ENCODE results near the gene TMEM201.

TMEM201 gene

GRCh38 chr1:9659328-9659727, 70.6 kb downstream of the TMEM201 start:
- Histone ChIP-seq H3K9me2 (replicated peaks; ENCODE audit: insufficient read depth, low read length) (no peaks in the 10 kb centered on the region), H3K4me3 (ENCODE audit: low read length) (no peak overlapping the region), H3K79me2 (ENCODE audit: low read length) (no peaks in the 10 kb centered on the region), H3K27ac (ENCODE audit: low read length) (no peak overlapping the region), H3K9ac (ENCODE audit: low read length) (no peak overlapping the region), H3K36me3 (replicated peaks; ENCODE audit: insufficient read depth, low read length) (no peaks in the 10 kb centered on the region), H3F3A (ENCODE audit: insufficient read depth, low read length) (no peaks in the 10 kb centered on the region), H3K4me2 (ENCODE audit: low read depth, low read length) (no peak overlapping the region), H3K27me3 (replicated peaks; ENCODE audit: insufficient read depth, low read length) (peaks cover 83% of the 10 kb centered on the region), H3K9me3 (replicated peaks; ENCODE audit: insufficient read depth, low read length) (no peaks in the 10 kb centered on the region), H4K20me1 (ENCODE audit: insufficient read depth, low read length) (no peaks in the 10 kb centered on the region), H3K4me1 (ENCODE audit: low read length) (no peaks in the 10 kb centered on the region), H2AFZ (ENCODE audit: low read length) (no peak overlapping the region)
- TF ChIP-seq EZH2 (optimal IDR thresholded peaks at IDR 0.05; ENCODE audit: low read depth, low read length) (no peak), EZH2phosphoT487 (IDR thresholded peaks at IDR 0.05; ENCODE audit: low read length) (no peak)
- TF ChIP-seq, protein P1, sequence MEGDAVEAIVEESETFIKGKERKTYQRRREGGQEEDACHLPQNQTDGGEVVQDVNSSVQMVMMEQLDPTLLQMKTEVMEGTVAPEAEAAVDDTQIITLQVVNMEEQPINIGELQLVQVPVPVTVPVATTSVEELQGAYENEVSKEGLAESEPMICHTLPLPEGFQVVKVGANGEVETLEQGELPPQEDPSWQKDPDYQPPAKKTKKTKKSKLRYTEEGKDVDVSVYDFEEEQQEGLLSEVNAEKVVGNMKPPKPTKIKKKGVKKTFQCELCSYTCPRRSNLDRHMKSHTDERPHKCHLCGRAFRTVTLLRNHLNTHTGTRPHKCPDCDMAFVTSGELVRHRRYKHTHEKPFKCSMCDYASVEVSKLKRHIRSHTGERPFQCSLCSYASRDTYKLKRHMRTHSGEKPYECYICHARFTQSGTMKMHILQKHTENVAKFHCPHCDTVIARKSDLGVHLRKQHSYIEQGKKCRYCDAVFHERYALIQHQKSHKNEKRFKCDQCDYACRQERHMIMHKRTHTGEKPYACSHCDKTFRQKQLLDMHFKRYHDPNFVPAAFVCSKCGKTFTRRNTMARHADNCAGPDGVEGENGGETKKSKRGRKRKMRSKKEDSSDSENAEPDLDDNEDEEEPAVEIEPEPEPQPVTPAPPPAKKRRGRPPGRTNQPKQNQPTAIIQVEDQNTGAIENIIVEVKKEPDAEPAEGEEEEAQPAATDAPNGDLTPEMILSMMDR (IDR thresholded peaks at IDR 0.05; ENCODE audit: low read length): no peak
- DNase-seq: no peak

DNA sequence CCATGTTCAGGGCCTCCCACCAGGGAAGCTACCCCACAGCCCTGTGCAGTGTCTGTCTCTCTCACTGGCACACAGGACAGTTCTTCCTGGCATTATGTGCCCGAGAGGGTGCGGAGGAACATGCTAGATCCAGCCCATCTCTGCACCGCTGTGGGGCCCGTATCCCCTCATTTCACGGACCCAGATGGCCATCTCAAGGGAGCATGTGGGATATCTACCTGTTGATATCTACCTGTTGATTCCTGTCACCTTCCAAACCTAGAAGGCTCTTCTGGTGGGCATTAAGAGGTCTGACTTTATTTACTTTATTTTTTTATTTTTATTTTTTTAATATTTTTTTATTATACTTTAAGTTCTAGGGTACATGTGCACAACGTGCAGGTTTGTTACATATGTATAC, 74.5 kb downstream of the TMEM201 start:
- H3K27ac ChIP-seq (ENCODE audit: low read length): no peak overlapping the region
- no peak for TF ChIP-seq EZH2 (optimal IDR thresholded peaks at IDR 0.05; ENCODE audit: low read depth, low read length)
- TF ChIP-seq, protein P1 (IDR thresholded peaks at IDR 0.05; ENCODE audit: low read length): no peak
- H3K9me3 ChIP-seq (replicated peaks; ENCODE audit: insufficient read depth, low read length): no peaks in the 10 kb centered on the region

More for the DNA sequence above, 74.5 kb downstream of the TMEM201 start:
- Histone ChIP-seq H3K4me3 (ENCODE audit: low read length) (no peak overlapping the region), H3K4me2 (ENCODE audit: low read depth, low read length) (no peak overlapping the region), H3K9ac (ENCODE audit: low read length) (no peak overlapping the region), H3K4me1 (ENCODE audit: low read length) (no peaks in the 10 kb centered on the region), H2AFZ (ENCODE audit: low read length) (no peak overlapping the region), H3K9me2 (replicated peaks; ENCODE audit: insufficient read depth, low read length) (no peaks in the 10 kb centered on the region), H3K27me3 (replicated peaks; ENCODE audit: insufficient read depth, low read length) (peaks cover 73% of the 10 kb centered on the region), H3K79me2 (ENCODE audit: low read length) (no peaks in the 10 kb centered on the region), H4K20me1 (ENCODE audit: insufficient read depth, low read length) (no peaks in the 10 kb centered on the region), H3K36me3 (replicated peaks; ENCODE audit: insufficient read depth, low read length) (no peaks in the 10 kb centered on the region), H3F3A (ENCODE audit: insufficient read depth, low read length) (no peaks in the 10 kb centered on the region)
- no peak for DNase-seq

All from MM.1S (cell line).